Ammon's horn (tissue), 1 donor: ENCODE results near the gene CARD6.
A peak's percentile ranks its signal among the peaks of the same experiment; 100 is the strongest.
"Not testable (repeated sequence)": the region's sequence is repeated elsewhere in the genome, so short reads cannot be mapped to it uniquely, and the experiment has no call there.

Experiments used
- DNase-seq: peaks from one replicate; pipeline ENCODE4 v3.0.0-alpha.2; 2016; ENCODE audit warnings: low spot score

CARD6 gene

GRCh38 chr5:40828690-40829661 lies 12.2 kb upstream of the CARD6 start:
- no peak for DNase-seq

- DNase-seq: no peak
Observed at GRCh38 chr5:40829748-40830533, 11.2 kb upstream of the CARD6 start.

- no peak for DNase-seq
Observed at GRCh38 chr5:40831346-40832210, 9.6 kb upstream of the CARD6 start.

- DNase-seq: no peak
Observed at GRCh38 chr5:40832345-40832744, 8.8 kb upstream of the CARD6 start.

GRCh38 chr5:40833712-40834229 lies 7.4 kb upstream of the CARD6 start:
- DNase-seq: no peak

- peak; percentile 31 for DNase-seq
Observed at GRCh38 chr5:40834391-40834848, 6.7 kb upstream of the CARD6 start.

- DNase-seq: peak; percentile 98
Observed at GRCh38 chr5:40834849-40835787, 6.0 kb upstream of the CARD6 start, which contains the start of gene RPL37. Gene RPL37 (minus strand): TSS chr5:40835222. CDS start chr5:40835185, 37 bp downstream.

GRCh38 chr5:40838086-40838485 lies 3.1 kb upstream of the CARD6 start:
- DNase-seq: no peak

GRCh38 chr5:40842351-40842750 lies 1.2 kb downstream of the CARD6 start:
- no peak for DNase-seq

GRCh38 chr5:40844565-40844964 lies 3.4 kb downstream of the CARD6 start:
- no peak for DNase-seq

- DNase-seq: no peak
Observed at GRCh38 chr5:40846371-40846770, 5.2 kb downstream of the CARD6 start.

- no peak for DNase-seq
Observed at GRCh38 chr5:40847525-40847924, 6.4 kb downstream of the CARD6 start.

- DNase-seq: no peak
Observed at GRCh38 chr5:40853632-40854192, 12.5 kb downstream of the CARD6 start.

- DNase-seq: no peak
Observed at GRCh38 chr5:40860711-40861110, 19.5 kb downstream of the CARD6 start.

- DNase-seq: not testable (repeated sequence)
Observed at GRCh38 chr5:40865004-40865403, 23.8 kb downstream of the CARD6 start.

GRCh38 chr5:40866844-40867243 lies 25.7 kb downstream of the CARD6 start:
- DNase-seq: no peak

GRCh38 chr5:40869384-40869783 lies 28.2 kb downstream of the CARD6 start:
- no peak for DNase-seq

- DNase-seq: no peak
Observed at GRCh38 chr5:40871177-40871576, 30.0 kb downstream of the CARD6 start.

GRCh38 chr5:40872253-40872652 lies 31.1 kb downstream of the CARD6 start:
- not testable (repeated sequence) for DNase-seq

GRCh38 chr5:40873286-40873880 lies 32.2 kb downstream of the CARD6 start:
- no peak for DNase-seq
